CD14-positive monocyte (primary cell): ENCODE data around the gene PPP6R3. TPM values are rescaled to one million over a fixed set of nuclear protein-coding genes. Genes with fewer than 3 reads are reported as not detected.
A peak's percentile ranks its signal among the peaks of the same experiment; 100 is the strongest.

Experiments used
- DNase-seq, 3 donors: peaks; one replicate each; pipeline ENCODE4 v3.0.0-alpha.2; 2011 to 2022
- H2AFZ ChIP-seq: 2 replicates; pipeline ENCODE4 v1.6.0; 2012; ENCODE audit warnings: mild to moderate bottlenecking, low read depth, low read length, inconsistent platforms; ENCODE audit not compliant: insufficient read depth, poor library complexity, severe bottlenecking
- H3K27ac ChIP-seq, 2 donors: 1 replicate in 1 of 2; 2 replicates in 1 of 2; pipeline ENCODE4 v1.5.1; 2012 to 2013; ENCODE audit warnings: low read length in 2 of 2, control low read depth in 1 of 2, inconsistent platforms in 1 of 2, low read depth in 1 of 2, mild to moderate bottlenecking in 1 of 2
- H3K27me3 ChIP-seq, 2 donors: one replicate each; pipeline versions ENCODE4 v1.6.0 to v1.6.1; 2011 to 2013; ENCODE audit warnings: low read length in 2 of 2; ENCODE audit not compliant: control insufficient read depth in 2 of 2, insufficient read depth in 2 of 2
- H3K36me3 ChIP-seq, 2 donors: replicated peaks in 1 of 2; 1 replicate in 1 of 2; 2 replicates in 1 of 2; pipeline versions ENCODE4 v1.5.1 to v1.6.1; 2012 to 2013; ENCODE audit warnings: low read length in 2 of 2, control low read depth in 1 of 2, inconsistent platforms in 1 of 2, mild to moderate bottlenecking in 1 of 2; ENCODE audit not compliant: insufficient read depth in 2 of 2, control insufficient read depth in 1 of 2
- H3K4me1 ChIP-seq, 2 donors: 1 replicate in 1 of 2; 2 replicates in 1 of 2; pipeline versions ENCODE4 v1.5.1 to v1.6.1; 2012 to 2013; ENCODE audit warnings: low read length in 2 of 2, control low read depth in 1 of 2, inconsistent platforms in 1 of 2, mild to moderate bottlenecking in 1 of 2, moderate library complexity in 1 of 2; ENCODE audit not compliant: insufficient read depth in 2 of 2, control insufficient read depth in 1 of 2
- H3K4me2 ChIP-seq: replicated peaks from 2 replicates; pipeline ENCODE3; 2012; ENCODE audit warnings: low read length, moderate library complexity, mild to moderate bottlenecking; ENCODE audit not compliant: poor library complexity, severe bottlenecking; ENCODE audit errors: extremely low read depth
- H3K4me3 ChIP-seq, 3 experiments: fragments of 200-600 bp in 1 of 3; sonication (generic) in 1 of 3; replicated peaks in 1 of 3; 1 replicate in 2 of 3; 2 replicates in 1 of 3; pipeline ENCODE4 v1.5.1; 2011 to 2013; ENCODE audit warnings: low read length in 3 of 3, mild to moderate bottlenecking in 3 of 3, control low read depth in 2 of 3, low read depth in 2 of 3, inconsistent platforms in 1 of 3, moderate library complexity in 1 of 3
- H3K79me2 ChIP-seq: 2 replicates; pipeline ENCODE4 v1.6.0; 2012; ENCODE audit warnings: mild to moderate bottlenecking, control low read depth, inconsistent platforms, low read length, moderate library complexity; ENCODE audit not compliant: insufficient read depth
- H3K9ac ChIP-seq: 2 replicates; pipeline ENCODE4 v1.6.0; 2017; ENCODE audit warnings: low read length, mild to moderate bottlenecking; ENCODE audit not compliant: insufficient read depth, poor library complexity, severe bottlenecking
- H3K9me3 ChIP-seq, 2 donors: replicated peaks in 1 of 2; 1 replicate in 1 of 2; 2 replicates in 1 of 2; pipeline versions ENCODE4 v1.5.1 to v1.6.1; 2012 to 2013; ENCODE audit warnings: low read length in 2 of 2, control low read depth in 1 of 2; ENCODE audit not compliant: control insufficient read depth in 1 of 2, insufficient read depth in 1 of 2
- H4K20me1 ChIP-seq: 2 replicates; pipeline ENCODE4 v1.6.0; 2012; ENCODE audit warnings: mild to moderate bottlenecking, low read length, control low read depth, moderate library complexity; ENCODE audit not compliant: insufficient read depth
- H3K27ac Mint-ChIP-seq, 7 donors: one replicate each; pipeline ENCODE4 v1.8.0; 2020; ENCODE audit warnings: mild to moderate bottlenecking in 7 of 7, mixed read lengths in 7 of 7, moderate library complexity in 6 of 7, inconsistent platforms in 2 of 7
- H3K27me3 Mint-ChIP-seq, 3 donors: one replicate each; pipeline ENCODE4 v1.8.0; 2021 to 2022; ENCODE audit warnings: low read depth in 3 of 3, mild to moderate bottlenecking in 3 of 3, mixed read lengths in 3 of 3, moderate library complexity in 3 of 3, inconsistent platforms in 1 of 3
- H3K36me3 Mint-ChIP-seq, 2 donors: one replicate each; pipeline ENCODE4 v1.8.0; 2020; ENCODE audit warnings: mixed read lengths in 2 of 2, inconsistent platforms in 1 of 2, mild to moderate bottlenecking in 1 of 2
- H3K4me1 Mint-ChIP-seq: one replicate; pipeline ENCODE4 v1.8.0; 2020; ENCODE audit warnings: mild to moderate bottlenecking, mixed read lengths
- H3K4me3 Mint-ChIP-seq, 2 donors: one replicate each; pipeline ENCODE4 v1.8.0; 2020; ENCODE audit warnings: mild to moderate bottlenecking in 2 of 2, mixed read lengths in 2 of 2, moderate library complexity in 1 of 2
- H3K9me3 Mint-ChIP-seq, 7 donors: one replicate each; pipeline ENCODE4 v1.8.0; 2020 to 2022; ENCODE audit warnings: mixed read lengths in 7 of 7, mild to moderate bottlenecking in 6 of 7, moderate library complexity in 6 of 7, inconsistent platforms in 2 of 7
- CTCF ChIP-seq: fragments of 200-600 bp; IDR thresholded peaks from one replicate; pipeline ENCODE4 v1.8.0; 2022; ENCODE audit warnings: antibody characterized with exemption, mild to moderate bottlenecking
- WGBS: methylation state at CpG from one replicate; pipeline ENCODE4 v1.1.5; 2013; ENCODE audit warnings: missing lambda C conversion rate; ENCODE audit not compliant: insufficient coverage; 5-methylcytosine and 5-hydroxymethylcytosine counted together
- intact Hi-C, 2 donors: fragments of 100-400 bp; cut with micrococcal nuclease; formaldehyde crosslinking; loops; one replicate each; pipeline versions ENCODE4 v1.15.0 to v1.15.1; 2023
- polyA plus RNA-seq, 3 donors: library from polyadenylated mRNA; depleted of rRNA in 1 of 3; unstranded in 2 of 3; stranded (reverse) in 1 of 3; fragments of 300-500 nt in 2 of 3; fragments of >200 nt in 1 of 3; fragmentation: Illumina TruSeq in 2 of 3; gene quantifications; 1 replicate in 2 of 3; 2 replicates in 1 of 3; pipeline ENCODE4 v1.2.3, GENCODE V29; 2012 to 2021

PPP6R3 gene
- polyA plus RNA-seq, 3 donors: 22.9 to 39.4 (median 38.1) TPM

GRCh38 chr11:68448604-68449011, 11.9 kb upstream of the PPP6R3 start:
- Histone ChIP-seq H3K9ac (no peak overlapping the region), H3K27ac (no peak overlapping the region), H3K4me3 (no peak overlapping the region), H3K79me2 (no peaks in the 10 kb centered on the region), H4K20me1 (no peaks in the 10 kb centered on the region), H3K9me3 (no peaks in the 10 kb centered on the region), H3K27me3 (no peaks in the 10 kb centered on the region), H3K4me2 (no peak overlapping the region), H3K36me3 (no peaks in the 10 kb centered on the region), H3K4me1 (no peaks in the 10 kb centered on the region), H2AFZ (no peak overlapping the region)
- WGBS: 97% methylated on average over 20 of the region's 25 CpGs
- no peak for TF ChIP-seq CTCF
- H3K4me3 Mint-ChIP-seq: no peak overlapping the region
- H3K27me3 Mint-ChIP-seq: peaks cover 3 to 8% (median 4%) of the 10 kb centered on the region in 3 donors
- H3K36me3 Mint-ChIP-seq: no peaks in the 10 kb centered on the region
- H3K27ac Mint-ChIP-seq: peak overlapping the region in 1 of 7 donors; percentile 30
- DNase-seq: no peak
- peaks cover 4% of the 10 kb centered on the region for H3K4me1 Mint-ChIP-seq
- intact Hi-C loops: loop anchor here (5.0 to 10.0 kb wide), 2 partner anchors 191 to 194 kb away; no protein-coding TSS in a partner anchor
- peaks cover 0 to 3% (median 0%) of the 10 kb centered on the region in 7 donors for H3K9me3 Mint-ChIP-seq

- Histone ChIP-seq H4K20me1 (no peaks in the 10 kb centered on the region), H3K79me2 (no peaks in the 10 kb centered on the region), H3K9ac (no peak overlapping the region), H3K27ac (no peak overlapping the region), H2AFZ (no peak overlapping the region), H3K27me3 (no peaks in the 10 kb centered on the region), H3K4me2 (no peak overlapping the region), H3K36me3 (no peaks in the 10 kb centered on the region), H3K9me3 (no peaks in the 10 kb centered on the region), H3K4me3 (no peak overlapping the region), H3K4me1 (no peaks in the 10 kb centered on the region)
- Mint-ChIP-seq H3K27ac (peak overlapping the region in 2 of 7 donors; percentile 69 to 73), H3K9me3 (peaks cover 0 to 3% (median 0%) of the 10 kb centered on the region in 7 donors), H3K27me3 (peaks cover 3 to 9% (median 8%) of the 10 kb centered on the region in 3 donors), H3K4me1 (peaks cover 4% of the 10 kb centered on the region), H3K4me3 (no peak overlapping the region), H3K36me3 (no peaks in the 10 kb centered on the region)
- intact Hi-C loops: loop anchor here (5.0 to 10.0 kb wide), 2 partner anchors 193 to 195 kb away; no protein-coding TSS in a partner anchor
- WGBS: 96% methylated on average over 11 of the region's 11 CpGs
- TF ChIP-seq CTCF: no peak
- DNase-seq: no peak
Observed at GRCh38 chr11:68449951-68450350, 10.6 kb upstream of the PPP6R3 start.
